ENCODE data around the gene MXRA8.

MXRA8 gene

GRCh38 chr1:1359664-1360468, 1.5 kb upstream of the MXRA8 start:
- no peaks in the 10 kb centered on the region for H3K79me2 ChIP-seq (ENCODE audit: control insufficient read depth, low read length)
- H3K27me3 ChIP-seq (ENCODE audit: control insufficient read depth, low read length) = peaks cover 12% of the 10 kb centered on the region
- no peaks in the 10 kb centered on the region for H3K36me3 ChIP-seq (ENCODE audit: control insufficient read depth, low read length)
- no peak overlapping the region for H3K4me2 ChIP-seq (ENCODE audit: low read length)
- no peaks in the 10 kb centered on the region for H4K20me1 ChIP-seq (ENCODE audit: control insufficient read depth, insufficient read depth, low read depth, low read length)
- no peaks in the 10 kb centered on the region for H3K9me3 ChIP-seq (ENCODE audit: control insufficient read depth, insufficient read depth, low read length)
- H3F3A ChIP-seq (ENCODE audit: control insufficient read depth, insufficient read depth) = no peaks in the 10 kb centered on the region
- H3K4me3 ChIP-seq (ENCODE audit: low read length) = no peak overlapping the region
- no peaks in the 10 kb centered on the region for H3K4me1 ChIP-seq (ENCODE audit: control insufficient read depth, low read length)
- no peak overlapping the region for H3K27ac ChIP-seq (ENCODE audit: low read depth, low read length)
- H3K9me2 ChIP-seq (replicated peaks; ENCODE audit: control insufficient read depth, low read length) = no peaks in the 10 kb centered on the region
- TF ChIP-seq EZH2phosphoT487 (IDR thresholded peaks at IDR 0.05; ENCODE audit: borderline replicate concordance, low read length) (no peak), CTCF (IDR thresholded peaks at IDR 0.05; ENCODE audit: low read depth, low read length, poor library complexity, severe bottlenecking) (no peak)

- H3K9me3 ChIP-seq (ENCODE audit: control insufficient read depth, insufficient read depth, low read length) = no peaks in the 10 kb centered on the region
- no peaks in the 10 kb centered on the region for H3K79me2 ChIP-seq (ENCODE audit: control insufficient read depth, low read length)
- peaks cover 13% of the 10 kb centered on the region for H3K27me3 ChIP-seq (ENCODE audit: control insufficient read depth, low read length)
- TF ChIP-seq EZH2phosphoT487 (IDR thresholded peaks at IDR 0.05; ENCODE audit: borderline replicate concordance, low read length) (no peak), CTCF (IDR thresholded peaks at IDR 0.05; ENCODE audit: low read depth, low read length, poor library complexity, severe bottlenecking) (no peak)
- H3K27ac ChIP-seq (ENCODE audit: low read depth, low read length) = no peak overlapping the region
- no peak overlapping the region for H3K4me2 ChIP-seq (ENCODE audit: low read length)
- no peaks in the 10 kb centered on the region for H3K36me3 ChIP-seq (ENCODE audit: control insufficient read depth, low read length)
- no peaks in the 10 kb centered on the region for H3F3A ChIP-seq (ENCODE audit: control insufficient read depth, insufficient read depth)
- H3K9me2 ChIP-seq (replicated peaks; ENCODE audit: control insufficient read depth, low read length) = no peaks in the 10 kb centered on the region
- H3K4me1 ChIP-seq (ENCODE audit: control insufficient read depth, low read length) = no peaks in the 10 kb centered on the region
- H4K20me1 ChIP-seq (ENCODE audit: control insufficient read depth, insufficient read depth, low read depth, low read length) = no peaks in the 10 kb centered on the region
- no peak overlapping the region for H3K4me3 ChIP-seq (ENCODE audit: low read length)
Observed at GRCh38 chr1:1359308-1359663, 931 bp upstream of the MXRA8 start.

- no peaks in the 10 kb centered on the region for H3K9me3 ChIP-seq (ENCODE audit: control insufficient read depth, insufficient read depth, low read length)
- no peaks in the 10 kb centered on the region for H3F3A ChIP-seq (ENCODE audit: control insufficient read depth, insufficient read depth)
- TF ChIP-seq EZH2phosphoT487 (IDR thresholded peaks at IDR 0.05; ENCODE audit: borderline replicate concordance, low read length) (no peak), CTCF (IDR thresholded peaks at IDR 0.05; ENCODE audit: low read depth, low read length, poor library complexity, severe bottlenecking) (no peak)
- H3K79me2 ChIP-seq (ENCODE audit: control insufficient read depth, low read length) = no peaks in the 10 kb centered on the region
- no peaks in the 10 kb centered on the region for H3K36me3 ChIP-seq (ENCODE audit: control insufficient read depth, low read length)
- H3K27ac ChIP-seq (ENCODE audit: low read depth, low read length) = no peak overlapping the region
- no peaks in the 10 kb centered on the region for H4K20me1 ChIP-seq (ENCODE audit: control insufficient read depth, insufficient read depth, low read depth, low read length)
- H3K9me2 ChIP-seq (replicated peaks; ENCODE audit: control insufficient read depth, low read length) = no peaks in the 10 kb centered on the region
- H3K4me2 ChIP-seq (ENCODE audit: low read length) = no peak overlapping the region
- H3K4me3 ChIP-seq (ENCODE audit: low read length) = no peak overlapping the region
- H3K4me1 ChIP-seq (ENCODE audit: control insufficient read depth, low read length) = no peaks in the 10 kb centered on the region
- H3K27me3 ChIP-seq (ENCODE audit: control insufficient read depth, low read length) = peaks cover 24% of the 10 kb centered on the region
Observed at GRCh38 chr1:1357871-1358432, 403 bp downstream of the MXRA8 start.

All from DOHH2 (cell line).